Measurements from ENCODE around the gene BPGM. TPM values are rescaled to one million over a fixed set of nuclear protein-coding genes. Genes with fewer than 3 reads are reported as not detected.

Gene BPGM
- total RNA-seq, 1 donor, result 64.8 TPM

- H3K27ac ChIP-seq (ENCODE audit: low read depth, low read length), result no peak overlapping the region
- no peaks in the 10 kb centered on the region for H3K36me3 ChIP-seq (ENCODE audit: insufficient read depth, low read length)
- peaks cover 18% of the 10 kb centered on the region for H3K4me1 ChIP-seq (ENCODE audit: insufficient read depth, low read length)
- H3K27me3 ChIP-seq (ENCODE audit: insufficient read depth, low read length), result no peaks in the 10 kb centered on the region
- no peaks in the 10 kb centered on the region for H3K79me2 ChIP-seq (ENCODE audit: insufficient read depth, low read length)
- no peaks in the 10 kb centered on the region for H3K9me3 ChIP-seq (ENCODE audit: low read depth, low read length)
- no peaks in the 10 kb centered on the region for H4K20me1 ChIP-seq (ENCODE audit: insufficient read depth, low read length)
- peak; percentile 83 for DNase-seq (ENCODE audit: insufficient read length, low spot score, missing footprints)
- no peak overlapping the region for H3K4me2 ChIP-seq (ENCODE audit: insufficient read depth, low read length)
- no peak overlapping the region for H2AFZ ChIP-seq (ENCODE audit: low read length)
- no peak overlapping the region for H3K4me3 ChIP-seq (ENCODE audit: insufficient read depth, low read length)
- TF ChIP-seq, protein P1, sequence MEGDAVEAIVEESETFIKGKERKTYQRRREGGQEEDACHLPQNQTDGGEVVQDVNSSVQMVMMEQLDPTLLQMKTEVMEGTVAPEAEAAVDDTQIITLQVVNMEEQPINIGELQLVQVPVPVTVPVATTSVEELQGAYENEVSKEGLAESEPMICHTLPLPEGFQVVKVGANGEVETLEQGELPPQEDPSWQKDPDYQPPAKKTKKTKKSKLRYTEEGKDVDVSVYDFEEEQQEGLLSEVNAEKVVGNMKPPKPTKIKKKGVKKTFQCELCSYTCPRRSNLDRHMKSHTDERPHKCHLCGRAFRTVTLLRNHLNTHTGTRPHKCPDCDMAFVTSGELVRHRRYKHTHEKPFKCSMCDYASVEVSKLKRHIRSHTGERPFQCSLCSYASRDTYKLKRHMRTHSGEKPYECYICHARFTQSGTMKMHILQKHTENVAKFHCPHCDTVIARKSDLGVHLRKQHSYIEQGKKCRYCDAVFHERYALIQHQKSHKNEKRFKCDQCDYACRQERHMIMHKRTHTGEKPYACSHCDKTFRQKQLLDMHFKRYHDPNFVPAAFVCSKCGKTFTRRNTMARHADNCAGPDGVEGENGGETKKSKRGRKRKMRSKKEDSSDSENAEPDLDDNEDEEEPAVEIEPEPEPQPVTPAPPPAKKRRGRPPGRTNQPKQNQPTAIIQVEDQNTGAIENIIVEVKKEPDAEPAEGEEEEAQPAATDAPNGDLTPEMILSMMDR (IDR thresholded peaks at IDR 0.05; ENCODE audit: extremely low read depth, low read depth, low read length), result peak; percentile 66
Measured at GRCh38 chr7:134701272-134701671, 54.6 kb downstream of the BPGM start.

DNA sequence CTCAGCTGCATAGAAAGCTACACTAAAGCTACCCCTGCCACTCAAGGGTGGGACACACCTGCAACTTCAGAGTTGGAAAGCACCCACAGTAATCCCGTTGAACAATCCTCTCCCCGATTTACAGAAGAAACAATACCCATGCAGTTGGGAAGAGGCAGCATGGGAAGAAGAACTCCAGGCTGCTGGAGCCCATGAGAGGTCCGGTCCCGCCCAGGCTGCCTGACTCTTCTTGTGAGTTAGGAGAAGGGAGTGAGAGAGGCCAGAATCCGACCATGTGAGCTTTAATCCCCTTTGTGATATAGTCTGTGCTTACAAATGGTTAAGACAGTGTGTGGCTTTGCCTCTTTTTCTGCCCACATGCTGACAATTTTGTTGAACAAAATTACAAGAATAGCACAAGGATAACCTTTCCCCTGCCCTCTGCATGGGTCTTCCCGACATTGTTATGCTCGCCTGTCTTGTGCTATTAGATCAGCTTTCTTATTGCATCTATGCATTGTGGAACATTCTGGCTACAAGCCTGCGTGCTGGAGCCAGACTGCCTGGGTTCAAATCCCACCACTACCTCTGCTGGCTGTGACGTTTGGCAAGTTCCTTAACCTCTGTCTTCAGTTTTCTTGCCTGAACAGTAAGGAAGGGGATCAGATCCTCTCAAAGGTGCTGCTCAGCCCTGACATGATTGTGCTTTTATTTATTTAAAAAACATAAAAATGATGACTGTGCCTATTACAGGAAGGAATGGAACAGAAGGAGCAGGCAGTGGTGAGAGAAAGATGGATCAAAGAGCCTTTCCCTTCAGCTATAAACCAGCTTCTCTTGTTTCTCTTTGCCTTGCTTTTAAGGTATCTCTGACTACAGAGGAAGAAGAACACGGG, 56.0 kb downstream of the BPGM start:
- no peak for DNase-seq (ENCODE audit: insufficient read length, low spot score, missing footprints)
- H2AFZ ChIP-seq (ENCODE audit: low read length), result peak overlapping the region; percentile 35
- H4K20me1 ChIP-seq (ENCODE audit: insufficient read depth, low read length), result no peaks in the 10 kb centered on the region

DNA sequence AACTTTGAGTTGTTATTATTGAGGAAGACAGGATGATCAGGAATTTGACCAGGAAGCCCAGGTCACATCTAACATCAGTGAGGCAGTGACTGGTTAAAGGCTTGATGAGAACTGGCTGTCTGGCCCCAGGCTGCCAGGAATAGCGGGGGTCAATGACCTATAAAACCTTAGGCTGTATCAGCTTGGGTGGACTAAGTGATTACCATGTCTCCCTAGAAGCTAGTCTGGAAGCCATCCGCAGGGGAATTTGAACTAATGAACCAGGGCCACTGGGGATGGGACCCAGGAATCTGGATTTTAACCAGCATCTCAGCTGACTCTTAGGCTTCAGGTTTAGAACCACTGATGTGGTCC, 56.6 kb downstream of the BPGM start:
- Histone ChIP-seq H3K79me2 (ENCODE audit: insufficient read depth, low read length) (no peaks in the 10 kb centered on the region), H3K4me2 (ENCODE audit: insufficient read depth, low read length) (no peak overlapping the region), H3K4me3 (ENCODE audit: insufficient read depth, low read length) (no peak overlapping the region), H4K20me1 (ENCODE audit: insufficient read depth, low read length) (no peaks in the 10 kb centered on the region), H3K9me3 (ENCODE audit: low read depth, low read length) (no peaks in the 10 kb centered on the region), H2AFZ (ENCODE audit: low read length) (peak overlapping the region; percentile 35), H3K27me3 (ENCODE audit: insufficient read depth, low read length) (no peaks in the 10 kb centered on the region), H3K27ac (ENCODE audit: low read depth, low read length) (peak overlapping the region; percentile 50), H3K36me3 (ENCODE audit: insufficient read depth, low read length) (no peaks in the 10 kb centered on the region), H3K4me1 (ENCODE audit: insufficient read depth, low read length) (peaks cover 17% of the 10 kb centered on the region)
- TF ChIP-seq, protein P1 (IDR thresholded peaks at IDR 0.05; ENCODE audit: extremely low read depth, low read depth, low read length), result no peak
- DNase-seq (ENCODE audit: insufficient read length, low spot score, missing footprints), result no peak

More for the DNA sequence above, 56.0 kb downstream of the BPGM start:
- Histone ChIP-seq H3K36me3 (ENCODE audit: insufficient read depth, low read length) (no peaks in the 10 kb centered on the region), H3K79me2 (ENCODE audit: insufficient read depth, low read length) (no peaks in the 10 kb centered on the region), H3K27me3 (ENCODE audit: insufficient read depth, low read length) (no peaks in the 10 kb centered on the region), H3K4me1 (ENCODE audit: insufficient read depth, low read length) (peaks cover 17% of the 10 kb centered on the region), H3K9me3 (ENCODE audit: low read depth, low read length) (no peaks in the 10 kb centered on the region), H3K27ac (ENCODE audit: low read depth, low read length) (peak overlapping the region; percentile 50), H3K4me2 (ENCODE audit: insufficient read depth, low read length) (no peak overlapping the region), H3K4me3 (ENCODE audit: insufficient read depth, low read length) (no peak overlapping the region)
- TF ChIP-seq, protein P1 (IDR thresholded peaks at IDR 0.05; ENCODE audit: extremely low read depth, low read depth, low read length), result no peak

- H3K79me2 ChIP-seq (ENCODE audit: insufficient read depth, low read length), result no peaks in the 10 kb centered on the region
- H3K27me3 ChIP-seq (ENCODE audit: insufficient read depth, low read length), result no peaks in the 10 kb centered on the region
- DNase-seq (ENCODE audit: insufficient read length, low spot score, missing footprints), result no peak
- no peak overlapping the region for H2AFZ ChIP-seq (ENCODE audit: low read length)
- TF ChIP-seq, protein P1 (IDR thresholded peaks at IDR 0.05; ENCODE audit: extremely low read depth, low read depth, low read length), result no peak
- H3K27ac ChIP-seq (ENCODE audit: low read depth, low read length), result peak overlapping the region; percentile 50
- H3K4me1 ChIP-seq (ENCODE audit: insufficient read depth, low read length), result peaks cover 17% of the 10 kb centered on the region
- H3K36me3 ChIP-seq (ENCODE audit: insufficient read depth, low read length), result no peaks in the 10 kb centered on the region
- H3K4me3 ChIP-seq (ENCODE audit: insufficient read depth, low read length), result no peak overlapping the region
- H3K4me2 ChIP-seq (ENCODE audit: insufficient read depth, low read length), result no peak overlapping the region
- no peaks in the 10 kb centered on the region for H3K9me3 ChIP-seq (ENCODE audit: low read depth, low read length)
- H4K20me1 ChIP-seq (ENCODE audit: insufficient read depth, low read length), result no peaks in the 10 kb centered on the region
Measured at GRCh38 chr7:134703782-134704181, 57.1 kb downstream of the BPGM start.
